Ishikawa (cell line): ENCODE measurements around the gene DIPK1B.

ENCODE experiments used
- EP300 ChIP-seq: IDR thresholded peaks from 2 replicates; pipeline ENCODE4 v1.6.1; 2012; ENCODE audit warnings: borderline replicate concordance
- TAF1 ChIP-seq: IDR thresholded peaks from 2 replicates; pipeline ENCODE4 v1.6.1; 2012; ENCODE audit warnings: low read depth, mild to moderate bottlenecking
- TEAD4 ChIP-seq: IDR thresholded peaks from 2 replicates; pipeline ENCODE4 v1.6.1; 2012
- TF ChIP-seq, protein P1 (sequence below): IDR thresholded peaks from 2 replicates; pipeline ENCODE4 v1.6.1; 2012

DNA sequence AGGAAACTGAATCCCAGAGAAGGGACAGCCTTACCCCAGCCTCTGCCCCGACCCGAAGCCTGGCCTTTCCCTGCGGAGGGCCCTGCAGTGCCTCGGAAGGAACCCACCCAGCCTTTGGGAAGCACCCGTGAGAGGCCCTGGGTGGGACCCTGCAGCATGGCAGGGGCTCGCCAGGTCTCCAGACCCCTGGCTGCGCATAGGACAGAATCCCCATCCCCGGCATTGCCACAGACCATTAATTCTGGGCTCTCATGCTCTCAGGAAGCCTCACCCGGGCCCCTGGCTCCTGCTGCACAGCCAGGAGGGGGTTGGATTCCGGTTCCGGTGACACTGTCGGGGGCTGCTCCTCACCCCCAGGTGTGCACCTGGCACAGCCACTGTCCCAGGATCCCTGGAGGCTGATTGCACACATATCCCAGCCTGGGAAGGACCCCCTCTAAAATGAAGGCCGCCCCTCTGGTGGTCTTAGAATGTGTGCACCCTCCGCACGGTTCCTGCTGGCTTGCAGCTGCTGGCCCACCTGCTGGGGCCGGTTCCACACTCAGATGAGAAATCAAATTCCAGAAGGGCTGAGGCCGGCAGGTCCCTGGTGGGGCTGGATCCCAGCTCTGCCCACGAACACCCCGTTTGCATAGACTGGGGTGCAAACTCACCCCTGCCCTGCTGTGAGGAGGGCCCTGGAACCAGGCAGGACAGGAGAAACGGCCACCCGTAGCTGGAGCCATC lies 45.0 kb upstream of the DIPK1B start:
- no peak for TF ChIP-seq TEAD4
- no peak for TF ChIP-seq TAF1
- TF ChIP-seq, protein P1, sequence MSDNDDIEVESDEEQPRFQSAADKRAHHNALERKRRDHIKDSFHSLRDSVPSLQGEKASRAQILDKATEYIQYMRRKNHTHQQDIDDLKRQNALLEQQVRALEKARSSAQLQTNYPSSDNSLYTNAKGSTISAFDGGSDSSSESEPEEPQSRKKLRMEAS: no peak
- peak; percentile 59; the same call in 1 of the 2 replicates for TF ChIP-seq EP300
